Activated gamma-delta T cell treated with anti-CD3 and anti-CD28 coated beads, Interleukin-2, amount 50 U/mL, for 16 hours (primary cell): Measurements from ENCODE around the gene NFATC4.
A peak's percentile ranks its signal among the peaks of the same experiment; 100 is the strongest.
"Not testable (repeated sequence)": the region's sequence is repeated elsewhere in the genome, so short reads cannot be mapped to it uniquely, and the experiment has no call there.

Experiments used
- DNase-seq: peaks from one replicate; pipeline ENCODE4 v3.0.0-alpha.2; 2020; ENCODE audit warnings: low read depth

NFATC4 gene

DNA sequence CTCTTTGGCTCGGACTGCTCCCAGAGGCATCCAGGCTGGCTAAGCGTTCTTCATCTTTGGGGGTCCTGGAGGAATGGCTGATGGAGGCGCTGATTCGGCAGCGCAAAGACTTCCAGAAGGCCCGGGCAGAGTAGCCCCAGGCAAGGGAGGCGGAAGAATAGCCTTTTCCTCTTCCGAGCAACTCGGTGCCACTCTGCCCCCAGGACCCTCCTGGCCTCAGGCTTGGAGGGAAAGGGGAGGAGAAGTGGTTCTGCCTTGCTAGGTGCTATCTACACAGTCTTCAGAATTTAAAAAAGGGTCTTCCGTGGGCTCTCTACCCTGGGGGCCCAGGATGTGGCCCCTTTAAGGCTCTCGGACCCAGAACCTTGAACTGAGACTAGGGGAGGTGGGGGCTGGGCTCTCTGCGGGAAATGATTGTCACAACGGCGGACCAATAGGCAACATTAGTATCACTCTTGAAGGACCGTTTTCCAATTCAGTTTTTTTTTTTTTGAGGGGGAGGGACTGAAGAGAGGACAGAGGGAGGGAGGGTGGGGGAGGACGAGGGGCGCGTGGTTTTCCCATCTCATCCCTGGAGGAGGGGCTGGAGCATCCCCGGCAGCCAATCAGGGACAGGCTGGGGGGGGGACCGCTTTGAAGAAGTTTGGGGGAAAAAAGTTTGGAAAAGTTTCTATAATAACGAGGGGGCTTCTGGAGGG is at the start of gene NFATC4:
Gene NFATC4, plus strand, starts transcription at position 671 of the 698 bp plus-strand sequence. CDS start 157 bp downstream, outside the sequence.
- no peak for DNase-seq

GRCh38 chr14:24321212-24321975 is 46.6 kb upstream of the NFATC4 start:
- DNase-seq, result no peak

DNA sequence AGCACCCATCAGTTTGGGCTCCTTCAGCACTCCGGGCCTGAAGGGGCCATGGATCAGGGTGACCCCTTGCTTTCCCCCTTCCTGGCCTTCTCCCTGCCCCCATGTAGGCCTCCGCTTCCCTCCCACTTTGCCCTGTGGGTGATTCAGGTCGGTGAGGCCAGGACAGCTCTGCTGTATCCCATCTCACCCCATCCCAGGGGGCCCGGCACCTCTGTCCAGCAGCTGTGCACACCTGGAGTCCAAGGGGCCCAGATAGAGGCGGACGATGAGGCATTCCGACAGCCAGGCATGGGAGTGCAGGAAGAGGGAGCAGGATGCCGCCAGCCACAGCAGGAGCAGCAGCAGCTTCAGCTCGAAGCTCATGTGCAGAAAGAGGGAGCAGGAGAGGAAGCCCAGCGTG is 45.3 kb upstream of the NFATC4 start:
- DNase-seq, result no peak

DNA sequence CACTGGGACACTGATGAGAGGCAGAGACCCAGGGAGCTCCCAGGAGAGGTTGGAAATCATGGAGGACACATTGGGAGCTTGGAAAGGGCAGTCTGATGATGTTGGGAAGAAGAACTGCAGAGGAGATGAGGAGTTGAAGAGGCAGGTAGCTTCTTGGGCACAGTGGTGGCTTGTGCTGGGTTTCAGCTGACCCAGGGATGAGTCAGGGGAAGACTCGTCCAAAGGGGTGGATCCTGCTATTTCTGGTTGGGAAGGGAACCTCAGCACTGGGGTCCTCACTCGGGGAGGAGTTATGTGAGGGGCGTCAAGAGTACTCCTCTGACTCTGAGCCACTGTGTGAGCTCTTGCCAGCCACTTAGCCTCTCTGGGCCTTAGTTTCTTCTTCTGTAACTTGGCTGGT is 44.6 kb upstream of the NFATC4 start:
- DNase-seq, result no peak

GRCh38 chr14:24324024-24324423 is 44.0 kb upstream of the NFATC4 start:
- DNase-seq, result no peak

- no peak for DNase-seq
Measured at GRCh38 chr14:24325041-24325530, 42.9 kb upstream of the NFATC4 start.

GRCh38 chr14:24325963-24326362 is 42.0 kb upstream of the NFATC4 start:
- DNase-seq, result no peak

GRCh38 chr14:24327303-24327702 is 40.7 kb upstream of the NFATC4 start:
- no peak for DNase-seq

DNA sequence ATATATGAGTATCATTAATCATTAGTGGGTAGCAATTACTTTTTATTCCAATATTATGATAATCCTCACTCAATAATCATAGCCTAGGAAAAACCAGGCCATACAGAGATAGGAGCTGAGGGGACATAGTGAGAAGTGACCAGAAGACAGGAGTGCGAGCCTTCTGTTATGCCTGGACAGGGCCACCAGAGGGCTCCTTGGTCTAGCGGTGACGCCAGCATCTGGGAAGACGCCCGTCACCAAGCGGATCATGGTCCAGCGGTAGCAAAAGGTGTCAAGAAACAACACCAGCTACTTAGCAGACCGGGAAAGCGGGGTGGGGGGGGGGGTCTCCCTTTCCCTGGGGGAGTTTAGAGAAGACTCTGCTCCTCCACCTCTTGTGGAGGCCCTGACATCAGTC is 40.1 kb upstream of the NFATC4 start:
- not testable (repeated sequence) for DNase-seq

DNA sequence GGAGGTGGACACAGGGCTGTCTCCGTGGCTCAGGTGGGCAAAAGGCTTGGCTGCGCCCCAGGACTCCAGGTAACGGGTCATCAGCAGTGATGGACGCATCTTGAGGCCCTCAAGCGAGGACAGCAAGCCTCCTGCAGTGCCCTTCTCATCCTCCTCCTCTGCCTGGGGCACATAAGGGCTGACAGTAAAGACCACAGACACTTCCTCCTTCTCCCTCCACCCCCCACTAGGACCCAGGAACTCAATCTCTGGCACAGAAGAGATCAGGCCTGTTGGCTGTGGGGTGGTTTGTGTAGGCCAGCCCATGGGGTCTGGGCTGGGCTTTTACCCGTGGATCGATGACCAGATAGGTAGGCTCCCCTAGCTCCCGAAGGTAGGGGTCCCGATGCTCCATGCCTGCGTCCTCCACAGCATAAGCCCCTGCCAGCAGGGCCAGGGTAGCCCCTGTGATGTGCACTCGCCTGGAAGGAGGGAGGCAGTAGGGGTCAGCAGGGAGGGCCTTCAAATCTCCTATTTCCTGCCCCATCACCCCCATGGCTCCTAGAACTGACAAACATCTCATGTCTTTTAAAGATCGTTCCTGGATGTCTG is 38.8 kb upstream of the NFATC4 start:
- no peak for DNase-seq

DNA sequence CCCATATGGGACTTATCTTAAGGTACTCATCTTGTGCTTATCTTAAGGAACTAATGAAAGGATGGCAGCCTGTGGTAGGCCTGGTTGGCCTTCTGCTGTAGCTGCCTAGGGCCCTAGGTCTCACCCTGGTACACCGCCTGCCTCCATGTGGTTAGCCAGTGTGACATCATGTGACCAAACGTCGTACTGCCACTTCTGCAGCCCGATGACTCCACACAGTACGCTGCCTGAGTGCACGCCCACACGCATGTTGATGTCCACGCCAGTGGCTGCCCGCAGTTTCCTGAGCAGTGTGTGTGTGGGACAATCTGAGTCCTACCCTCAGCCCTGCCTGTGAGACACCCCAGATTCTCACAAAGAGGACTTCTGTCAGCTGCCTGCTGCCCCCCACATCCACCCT is 38.2 kb upstream of the NFATC4 start:
- DNase-seq, result peak; percentile 60

- DNase-seq, result no peak
Measured at GRCh38 chr14:24330973-24331674, 36.9 kb upstream of the NFATC4 start.

DNA sequence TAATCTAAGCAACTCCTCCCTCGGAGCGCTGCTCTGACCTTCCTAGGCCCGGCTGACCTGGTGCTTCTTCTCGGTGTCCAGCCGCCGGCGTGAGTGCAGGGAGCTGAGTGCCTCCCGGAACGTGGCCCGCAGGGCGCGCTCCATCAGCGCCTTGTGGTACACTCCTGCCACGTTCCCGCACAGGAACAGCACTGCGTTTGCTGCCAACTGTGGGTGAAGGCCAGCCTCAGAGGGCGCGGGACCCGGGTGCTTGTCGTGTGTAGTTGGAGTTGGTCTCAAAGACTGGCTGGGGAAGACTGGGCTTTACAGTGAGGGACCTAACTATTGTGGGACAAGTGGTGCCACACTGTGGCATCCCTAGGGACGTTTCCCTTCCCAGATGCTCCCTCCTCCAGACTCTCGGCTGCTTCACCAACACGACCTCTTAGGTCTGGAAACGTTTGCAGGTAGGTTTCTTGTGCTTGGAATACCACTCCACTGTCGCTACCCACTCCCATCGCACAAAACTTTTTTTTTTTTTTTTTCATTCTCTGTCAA is 36.2 kb upstream of the NFATC4 start:
- no peak for DNase-seq

- peak; percentile 79 for DNase-seq
Measured at GRCh38 chr14:24332268-24332993, 35.6 kb upstream of the NFATC4 start.

- no peak for DNase-seq
Measured at GRCh38 chr14:24334431-24335291, 33.3 kb upstream of the NFATC4 start, which contains the start of gene ADCY4. TSS of gene ADCY4 (minus strand) at chr14:24335071. CDS start at chr14:24334652, 419 bp downstream.

DNA sequence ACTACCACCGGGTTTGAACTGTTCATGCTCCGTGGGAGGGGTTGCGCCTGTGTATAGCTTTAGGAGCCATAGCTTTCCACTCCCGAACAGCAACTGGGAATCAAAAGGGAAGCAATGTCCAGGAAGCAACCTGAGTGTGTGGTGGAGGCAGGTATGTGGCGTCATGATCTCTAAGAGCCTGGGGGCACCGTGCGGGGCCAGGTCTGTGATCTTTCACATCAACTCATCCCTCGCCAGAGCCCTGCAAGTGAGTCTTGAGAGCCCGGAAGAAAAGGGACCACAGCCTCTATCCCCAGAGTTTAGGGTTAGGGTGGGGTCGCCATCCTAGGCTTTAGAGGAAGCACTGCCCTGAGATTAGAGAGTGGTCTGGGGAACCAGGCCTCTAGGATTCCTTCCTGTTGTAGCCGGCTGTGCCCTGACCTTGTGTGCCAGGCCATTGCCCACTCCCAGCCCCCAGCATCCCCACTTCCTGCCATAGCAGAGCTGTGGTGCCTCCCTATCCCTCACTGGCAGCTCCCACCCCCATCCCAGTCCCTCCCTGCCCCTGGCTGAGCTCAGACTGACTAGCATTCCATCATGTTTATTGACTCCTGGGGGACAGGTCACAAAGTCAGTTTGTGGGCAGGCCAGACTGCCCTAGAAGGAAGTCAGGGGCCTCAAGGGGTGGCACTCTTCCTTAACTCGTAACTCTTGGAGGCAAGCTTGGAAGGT is 32.4 kb upstream of the NFATC4 start:
- DNase-seq, result no peak

DNA sequence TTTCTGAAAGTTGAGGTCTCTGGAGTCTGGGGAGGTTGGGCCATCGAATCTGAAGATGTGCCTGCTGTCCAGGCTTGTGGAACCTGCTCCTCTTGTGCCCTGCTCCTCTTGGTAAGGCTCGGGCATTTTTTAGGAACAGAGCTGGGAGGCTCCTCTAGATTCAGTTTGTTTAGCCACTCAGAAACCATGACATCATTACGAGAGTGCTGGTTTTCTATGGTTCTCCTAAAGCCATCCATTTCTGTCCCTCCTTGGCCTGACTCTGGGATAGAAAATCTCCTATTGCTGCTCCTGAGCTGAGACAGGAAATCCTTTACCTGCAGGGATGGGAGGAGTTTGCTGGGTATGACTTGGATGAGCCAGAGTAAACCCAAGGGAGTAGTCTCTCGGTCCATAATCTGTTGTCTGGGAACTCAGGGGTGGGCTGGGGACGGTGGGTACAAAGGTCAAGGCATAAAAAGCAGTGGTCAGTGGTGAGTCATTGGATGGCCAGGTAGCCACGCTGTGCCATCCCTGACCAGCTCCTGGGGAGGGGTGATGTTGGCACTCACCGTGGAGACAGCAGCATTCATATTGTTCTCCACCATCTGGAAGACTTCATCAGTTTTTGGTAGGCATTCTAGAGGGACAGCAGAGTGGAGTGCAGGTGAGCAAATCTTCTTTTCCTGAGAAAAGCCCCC is 30.7 kb upstream of the NFATC4 start:
- no peak for DNase-seq

DNA sequence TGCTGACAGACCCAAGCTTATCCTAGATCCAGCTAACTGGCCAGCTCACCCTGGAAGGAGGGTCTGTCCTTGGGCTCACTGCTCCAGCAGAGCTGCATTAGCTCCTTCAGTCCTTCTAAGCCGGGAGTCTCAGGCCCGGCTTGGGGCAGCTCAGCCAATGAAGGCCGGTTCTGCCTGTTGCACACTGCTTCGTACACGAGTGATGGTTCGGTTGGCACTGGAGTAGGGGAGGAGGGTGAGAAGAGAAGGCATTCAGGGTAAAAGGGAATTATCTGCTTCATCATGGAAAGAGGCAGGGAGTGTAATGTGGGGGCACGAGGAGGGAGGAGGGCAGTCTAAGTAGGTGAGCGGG is 30.2 kb upstream of the NFATC4 start:
- no peak for DNase-seq

GRCh38 chr14:24338843-24339242 is 29.1 kb upstream of the NFATC4 start:
- DNase-seq, result no peak
